SK-N-DZ (cell line): ENCODE data around the gene SLC39A11.
"Not testable (repeated sequence)": the region's sequence is repeated elsewhere in the genome, so short reads cannot be mapped to it uniquely, and the experiment has no call there.

Source experiments
- DNase-seq: peaks from one replicate; pipeline ENCODE4 v3.0.0-alpha.2; 2015; ENCODE audit warnings: low spot score

SLC39A11 gene

DNA sequence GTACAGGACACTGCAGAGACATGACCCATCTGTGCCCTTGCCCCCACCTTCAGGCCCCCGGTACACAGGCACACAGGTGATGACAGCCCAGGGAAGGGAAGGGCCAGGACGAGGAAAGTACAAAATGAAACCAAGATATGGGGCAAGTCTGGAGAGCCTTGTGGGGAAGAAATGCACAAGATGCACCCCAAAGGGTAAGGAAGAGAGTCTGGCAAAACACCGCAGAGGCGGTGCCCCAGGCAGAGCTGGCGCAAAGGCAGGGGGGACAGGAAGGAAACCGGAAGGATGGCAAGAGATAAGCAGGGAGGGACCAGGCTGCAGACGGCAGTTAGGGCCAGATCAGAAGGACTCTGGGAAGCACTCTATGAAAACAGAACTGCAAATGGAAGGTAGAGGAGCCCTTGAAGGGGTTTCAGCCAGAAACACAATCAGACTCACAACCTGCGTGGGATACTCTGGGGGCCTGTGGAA lies 81.4 kb downstream of the SLC39A11 start:
- DNase-seq, result no peak

DNA sequence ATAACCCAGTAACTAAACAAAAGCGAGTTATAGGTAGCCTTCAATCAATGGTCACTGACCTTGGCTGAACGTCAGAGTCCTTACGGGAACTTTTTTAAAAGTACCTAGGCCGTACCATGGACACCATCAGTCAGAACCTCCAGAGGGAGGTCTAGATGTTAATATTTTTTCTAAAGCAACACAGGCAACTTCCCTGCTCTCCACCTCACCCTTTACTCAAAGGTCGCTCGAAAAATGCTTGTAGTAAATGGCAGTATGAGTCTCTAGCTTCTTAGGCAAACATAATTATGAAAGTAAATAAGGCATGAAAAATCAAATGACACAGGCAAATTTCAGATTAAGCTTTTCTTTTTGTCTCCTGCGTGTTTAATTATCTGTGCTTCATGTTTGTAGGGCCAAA lies 82.1 kb downstream of the SLC39A11 start:
- DNase-seq, result no peak

DNA sequence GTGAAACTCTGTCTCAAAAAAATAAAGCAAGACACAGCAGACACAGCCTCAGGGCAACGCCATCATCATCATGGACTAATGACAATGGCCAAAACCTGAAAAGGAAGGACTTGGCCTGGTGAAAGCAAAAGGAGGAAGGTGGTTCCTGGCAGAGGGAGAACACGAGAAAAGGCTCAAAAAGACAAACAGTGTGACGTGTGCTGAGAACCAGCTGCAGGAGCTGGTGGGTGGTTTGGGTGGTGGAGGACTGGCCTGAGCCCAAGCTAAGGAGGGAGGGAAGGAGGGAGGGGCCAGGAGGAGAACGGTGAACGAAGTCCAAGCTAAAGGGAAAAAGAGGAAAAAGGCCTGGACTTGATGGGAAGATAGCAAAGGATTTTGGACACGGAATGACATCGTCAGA lies 85.1 kb downstream of the SLC39A11 start:
- DNase-seq, result no peak

GRCh38 chr17:73005360-73005759 lies 87.1 kb downstream of the SLC39A11 start:
- DNase-seq, result no peak

DNA sequence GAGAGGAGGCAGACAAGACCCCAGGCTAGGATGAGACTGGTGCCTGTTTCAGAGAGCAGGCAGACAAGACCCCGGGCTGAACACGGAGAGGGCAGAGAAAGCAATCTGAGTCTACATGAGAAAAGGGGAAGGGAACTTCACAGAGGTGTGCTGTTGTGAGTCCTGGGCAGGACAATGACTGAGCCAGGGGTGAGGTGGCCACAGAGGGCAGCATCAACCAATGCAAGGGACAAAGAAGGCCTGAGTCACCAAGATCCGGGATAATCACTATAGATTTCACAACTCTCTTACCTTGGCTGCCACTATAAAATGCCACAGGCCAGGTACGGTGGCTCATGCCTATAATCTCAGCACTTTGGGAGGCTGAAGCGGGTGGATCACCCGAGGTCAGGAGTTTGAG lies 89.0 kb downstream of the SLC39A11 start:
- DNase-seq, result no peak

DNA sequence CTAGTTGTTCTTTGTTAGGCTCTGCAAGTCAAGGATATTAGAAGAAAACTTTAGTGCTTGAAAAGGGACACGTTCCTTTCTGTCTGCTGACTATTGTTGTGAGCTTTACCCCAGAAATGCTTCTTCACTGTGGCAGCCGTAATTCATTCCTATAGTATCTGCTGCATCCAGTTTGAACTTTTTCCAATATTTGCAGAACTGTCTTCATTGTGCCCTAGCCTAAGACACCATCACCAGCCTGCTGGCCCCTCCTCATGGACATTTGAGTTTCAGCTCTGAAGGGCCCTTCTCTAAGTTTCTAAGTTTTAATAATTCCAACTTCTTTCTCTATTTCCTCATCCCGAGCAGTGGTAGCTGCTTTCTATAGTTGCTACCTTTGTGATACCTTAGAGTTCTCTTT lies 91.7 kb downstream of the SLC39A11 start:
- no peak for DNase-seq

GRCh38 chr17:72999474-72999873 lies 93.0 kb downstream of the SLC39A11 start:
- not testable (repeated sequence) for DNase-seq

- no peak for DNase-seq
Observed at GRCh38 chr17:72998343-72998742, 94.1 kb downstream of the SLC39A11 start.

DNA sequence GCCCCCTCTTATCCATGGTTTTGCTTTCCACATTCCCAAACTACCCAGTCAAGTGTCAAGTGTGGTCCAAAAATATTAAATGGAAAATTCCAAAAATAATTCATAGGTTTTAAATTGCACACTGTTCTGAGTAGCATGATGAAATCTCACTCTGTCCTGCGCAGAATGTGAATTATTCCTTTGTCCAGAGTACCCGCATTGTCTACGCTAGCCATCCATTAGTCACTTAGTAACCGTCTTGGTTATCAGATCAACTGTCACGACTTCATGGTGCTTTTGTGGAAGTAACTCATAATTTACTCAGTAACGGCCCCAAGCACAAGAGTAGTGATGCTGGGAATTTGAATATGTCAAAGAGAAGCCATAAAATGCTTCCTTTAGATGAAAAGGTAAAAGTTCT lies 94.9 kb downstream of the SLC39A11 start:
- peak; percentile 57 for DNase-seq

DNA sequence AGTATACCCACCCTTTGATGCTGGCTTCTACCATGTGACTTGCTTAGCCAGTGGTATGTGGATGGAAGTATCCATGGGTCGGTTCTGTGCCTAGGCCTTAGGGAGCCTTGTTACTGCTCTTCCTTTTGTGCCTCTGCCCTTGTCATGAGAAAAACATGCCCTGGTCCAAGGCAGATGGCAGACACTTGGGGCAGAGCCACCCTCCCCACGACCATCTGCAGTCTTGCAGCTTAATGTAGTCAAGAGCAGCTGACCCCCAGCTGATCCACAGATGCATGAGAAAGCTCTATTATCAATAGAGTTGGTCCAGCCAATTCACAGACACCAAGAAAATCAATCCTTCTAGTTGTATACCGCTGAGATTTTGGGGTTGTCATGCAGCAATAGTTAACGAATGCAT lies 95.7 kb downstream of the SLC39A11 start:
- no peak for DNase-seq

DNA sequence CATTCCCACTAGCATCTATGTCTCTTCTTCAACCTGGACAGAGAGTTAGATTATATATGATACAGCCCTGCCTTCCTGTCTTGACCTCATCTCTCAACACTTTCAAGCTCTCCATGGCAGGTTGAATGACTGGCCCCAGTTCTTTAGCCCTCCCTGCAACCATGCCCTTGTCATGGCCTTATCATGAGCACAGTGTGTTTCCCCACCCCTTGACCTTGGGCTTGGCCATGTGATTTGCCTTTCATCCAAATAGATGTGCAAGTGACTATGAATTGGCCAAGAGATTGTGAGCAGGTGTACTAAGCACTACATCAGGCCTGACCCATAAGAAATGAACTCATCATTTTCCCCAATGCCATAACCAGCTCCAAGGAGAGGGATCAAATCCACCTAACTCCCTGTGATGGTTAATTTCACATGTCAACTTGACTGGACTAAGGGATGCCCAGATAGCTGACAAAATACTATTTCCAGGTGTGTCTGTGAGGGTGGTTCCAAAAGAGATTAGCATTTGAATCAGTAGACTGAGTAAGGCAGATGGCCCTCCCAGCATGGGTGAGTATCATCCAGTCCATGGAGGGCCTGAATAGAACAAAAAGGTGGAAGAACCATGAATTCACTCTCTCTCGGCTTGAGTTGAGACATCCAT lies 97.4 kb downstream of the SLC39A11 start:
- DNase-seq, result no peak

DNA sequence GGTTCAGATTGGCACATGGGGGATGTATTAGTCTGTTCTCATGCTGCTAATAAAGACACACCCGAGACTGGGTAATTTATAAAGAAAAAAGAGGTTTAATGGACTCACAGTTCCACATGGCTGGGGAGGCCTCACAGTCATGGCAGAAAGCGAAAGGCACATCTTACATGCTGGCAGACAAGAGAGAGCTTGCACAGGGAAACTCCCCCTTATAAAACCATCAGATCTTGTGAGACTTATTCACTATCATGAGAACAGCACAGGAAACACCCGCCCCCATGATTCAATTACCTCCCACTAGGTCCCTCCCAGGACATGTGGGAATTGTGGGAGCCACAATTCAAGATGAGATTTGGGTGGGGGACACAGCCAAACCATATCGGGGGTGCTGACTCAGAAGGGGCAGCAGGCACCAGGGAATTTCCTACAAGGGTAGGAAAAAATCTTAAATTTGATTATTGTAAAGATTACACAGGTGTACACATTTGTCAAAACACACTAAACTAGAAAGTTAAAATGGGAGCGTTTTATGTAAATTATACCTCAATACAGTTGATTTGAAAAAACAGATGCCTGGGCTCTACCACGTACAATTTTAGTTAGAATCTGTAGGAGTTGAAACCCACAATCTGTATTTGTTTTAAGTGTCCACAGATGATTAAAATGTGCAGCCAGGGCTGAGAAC lies 99.6 kb downstream of the SLC39A11 start:
- DNase-seq, result not testable (repeated sequence)

- no peak for DNase-seq
Observed at GRCh38 chr17:72991651-72992050, 100.8 kb downstream of the SLC39A11 start.

DNA sequence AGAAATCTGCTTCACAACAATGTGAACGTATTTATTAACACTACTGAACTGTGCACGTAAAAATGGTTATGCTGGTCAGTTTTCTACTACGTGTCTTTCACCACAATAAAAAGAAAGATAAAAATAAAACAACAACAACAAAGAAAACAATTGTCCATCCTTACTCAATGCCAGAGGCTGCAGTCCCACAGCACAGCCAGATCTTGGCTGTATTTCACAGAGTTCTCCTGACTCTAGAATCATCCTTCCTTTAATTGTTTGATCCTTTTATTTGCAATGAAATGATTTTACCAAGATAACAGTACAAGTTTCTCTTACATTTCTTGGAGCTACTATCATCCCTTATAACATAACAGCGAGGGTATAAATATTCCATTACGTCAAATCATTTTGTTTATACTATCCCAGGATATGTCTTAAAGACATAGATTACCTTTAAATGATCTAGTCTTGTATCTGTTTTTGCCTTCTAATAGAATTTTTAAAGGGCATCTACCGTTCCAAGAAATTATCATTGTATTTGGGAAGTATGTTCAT lies 103.3 kb downstream of the SLC39A11 start:
- no peak for DNase-seq

DNA sequence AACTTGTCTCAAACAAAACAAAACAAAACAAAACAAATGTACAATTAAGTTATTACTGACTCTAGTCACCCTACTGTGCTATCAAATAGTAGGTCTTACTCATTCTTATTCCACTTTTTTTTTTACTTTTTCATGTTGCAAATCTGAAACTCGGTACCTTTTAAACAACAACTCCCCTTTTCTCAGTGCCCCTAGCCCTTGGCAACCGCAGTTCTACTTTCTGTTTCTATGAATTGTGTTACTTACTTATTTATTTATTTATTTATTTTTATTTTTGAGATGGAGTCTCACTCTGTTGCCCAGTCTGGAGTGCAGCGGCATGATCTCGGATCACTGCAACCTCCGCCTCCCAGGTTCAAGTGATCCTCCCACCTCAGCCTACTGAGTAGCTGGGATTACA lies 104.0 kb downstream of the SLC39A11 start:
- no peak for DNase-seq

- no peak for DNase-seq
Observed at GRCh38 chr17:72987166-72987565, 105.3 kb downstream of the SLC39A11 start.

DNA sequence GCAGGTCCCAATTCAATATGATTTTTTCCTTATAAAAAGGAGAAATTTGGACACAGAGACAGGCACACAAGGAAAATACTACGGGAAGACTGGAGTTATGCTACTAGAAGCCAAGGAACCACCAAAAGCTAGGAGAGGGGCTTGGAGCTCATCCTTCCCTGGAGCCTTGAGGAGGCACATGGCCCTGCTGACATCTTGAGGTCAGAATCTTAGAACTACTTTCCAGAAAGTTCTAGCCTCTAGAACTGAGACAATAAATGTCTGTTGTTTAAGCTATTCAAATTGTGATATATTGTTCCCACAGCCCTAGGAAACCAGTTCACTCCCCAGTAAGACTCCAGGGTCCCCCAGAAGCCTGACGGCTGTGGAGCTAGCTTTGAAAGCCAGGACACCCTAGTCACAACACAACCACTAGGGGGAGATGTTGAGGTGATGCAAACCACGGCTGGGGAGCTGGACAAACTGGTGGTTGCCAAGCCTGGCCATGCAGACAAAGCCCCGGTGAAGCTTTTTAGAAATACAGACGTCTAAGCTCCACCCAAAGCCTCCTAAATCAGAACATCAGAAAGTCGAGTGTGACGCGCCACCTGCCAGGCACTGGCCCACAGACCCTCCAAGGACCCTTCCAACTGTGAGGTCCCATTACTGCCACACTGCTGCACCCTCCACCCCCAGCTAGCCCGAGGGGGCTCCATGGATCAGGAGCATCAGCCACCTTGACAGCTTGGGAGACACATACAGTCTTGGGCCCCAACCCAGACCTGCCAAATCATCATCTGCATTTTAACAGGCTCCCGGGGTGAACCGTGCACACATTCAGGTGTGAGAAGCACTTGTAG lies 106.4 kb downstream of the SLC39A11 start:
- peak; percentile 78 for DNase-seq

GRCh38 chr17:72984926-72985325 lies 107.6 kb downstream of the SLC39A11 start:
- DNase-seq, result no peak

DNA sequence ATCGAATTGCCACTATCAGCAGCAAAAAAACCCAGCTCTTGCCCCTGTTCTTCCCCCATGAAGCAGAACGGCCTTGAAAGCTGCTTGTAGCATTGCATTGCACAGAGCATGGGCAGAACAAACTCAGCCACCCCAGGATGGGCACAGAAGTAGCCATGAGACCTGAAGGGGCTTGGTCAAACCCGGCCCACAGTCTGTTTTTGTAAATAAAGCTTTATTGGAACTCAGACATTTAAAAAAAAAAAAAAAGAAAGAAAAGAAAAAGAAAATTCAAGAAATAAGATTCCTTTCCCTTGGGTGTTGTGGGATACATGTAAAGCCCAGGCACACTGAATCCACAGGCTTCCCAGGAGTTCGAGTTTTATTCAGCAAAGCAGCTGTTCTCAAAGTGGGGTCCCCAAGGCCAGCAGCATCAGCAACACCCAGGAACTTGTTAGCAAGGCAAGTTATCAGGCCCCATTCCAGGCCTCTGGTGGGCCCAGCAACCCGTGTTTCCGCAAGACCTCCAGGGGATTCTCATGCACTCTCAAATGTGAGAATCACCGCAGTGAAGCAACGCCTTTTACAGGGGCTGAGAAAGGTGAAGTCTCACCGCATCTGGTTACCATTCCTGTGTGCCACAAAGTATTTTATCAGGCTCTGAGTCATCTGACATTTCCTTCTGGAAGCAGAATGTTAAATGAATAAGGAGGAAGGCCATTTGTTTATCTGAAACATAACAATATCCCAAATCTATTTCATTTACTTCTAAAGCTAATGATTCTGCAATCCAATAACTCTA lies 108.2 kb downstream of the SLC39A11 start:
- no peak for DNase-seq

DNA sequence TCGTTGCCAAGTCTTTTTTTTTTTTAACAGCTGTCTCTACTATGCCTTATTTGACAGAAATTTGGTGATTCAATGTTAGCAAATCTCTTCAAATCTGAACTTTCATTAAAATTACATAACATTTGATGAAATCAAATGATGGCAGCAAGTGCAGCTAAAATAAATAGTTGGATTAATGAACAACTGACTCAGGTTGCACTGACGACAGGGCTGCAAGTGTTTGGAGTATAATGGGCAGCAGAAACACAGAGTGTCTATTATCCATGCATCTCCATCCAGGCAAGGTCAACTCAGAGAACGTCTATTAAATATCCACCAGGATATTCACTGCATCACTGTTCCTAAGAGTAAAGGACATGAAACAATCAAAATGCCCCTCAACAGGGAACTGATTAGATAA lies 109.8 kb downstream of the SLC39A11 start:
- no peak for DNase-seq

DNA sequence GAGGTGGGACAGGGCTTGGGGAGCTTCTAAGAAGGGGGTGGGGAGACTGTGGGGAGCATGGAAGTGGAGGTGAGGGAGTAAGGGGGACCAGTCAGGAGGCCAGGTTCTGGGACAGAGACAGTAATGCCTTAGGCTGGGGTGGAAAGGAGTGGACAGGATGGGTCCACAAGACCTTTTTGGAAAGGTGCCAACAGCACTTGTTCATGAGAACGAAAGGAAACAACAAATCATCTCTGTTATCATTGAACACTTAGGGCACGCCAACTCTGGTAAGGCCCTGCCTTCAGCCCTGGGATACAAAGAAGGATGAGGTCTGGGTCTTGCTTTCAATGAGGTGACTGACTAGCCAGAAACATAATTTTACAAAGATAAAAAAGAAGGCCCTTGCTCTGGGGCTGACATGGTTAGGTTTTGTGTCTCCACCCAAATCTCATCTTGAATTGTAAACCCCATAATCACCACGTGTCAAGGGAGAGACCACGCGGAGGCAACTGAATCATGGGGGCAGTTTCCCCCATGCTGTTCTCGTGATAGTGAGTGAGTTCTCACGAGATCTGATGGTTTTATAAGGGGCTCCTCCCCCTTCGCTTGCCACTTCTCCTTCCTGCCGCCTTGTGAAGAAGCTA lies 113.8 kb downstream of the SLC39A11 start:
- no peak for DNase-seq
